Renal pelvis (tissue), 4 donors: ENCODE measurements around the gene NDUFB10. TPM values are rescaled to one million over a fixed set of nuclear protein-coding genes. Genes with fewer than 3 reads are reported as not detected.

Experiments
- DNase-seq: peaks from one replicate; pipeline ENCODE4 v3.0.0-alpha.2; 2013
- polyA plus RNA-seq, 3 donors: library from polyadenylated mRNA; unstranded; fragments of 120-200 nt; gene quantifications; one replicate each; pipeline ENCODE4 v1.2.1, GENCODE V29; 2013; ENCODE audit not compliant: insufficient read length in 3 of 3

NDUFB10 gene
- polyA plus RNA-seq, 3 donors, result 124 to 158 (median 132) TPM

- DNase-seq, result no peak
Observed at GRCh38 chr16:1979271-1980029, 20.1 kb downstream of the NDUFB10 start.

GRCh38 chr16:1980030-1980769 is 20.9 kb downstream of the NDUFB10 start:
- DNase-seq, result no peak

GRCh38 chr16:1980770-1981087 is 21.4 kb downstream of the NDUFB10 start:
- DNase-seq, result no peak

- DNase-seq, result no peak
Observed at GRCh38 chr16:1981398-1981836, 22.1 kb downstream of the NDUFB10 start, which contains the start of gene NOXO1. NOXO1 (minus strand) TSS chr16:1981469; CDS start chr16:1981179, 290 bp downstream.

- DNase-seq, result no peak
Observed at GRCh38 chr16:1982013-1982433, 22.7 kb downstream of the NDUFB10 start.

GRCh38 chr16:1982991-1983543 is 23.7 kb downstream of the NDUFB10 start:
- no peak for DNase-seq

- peak; percentile 90 for DNase-seq
Observed at GRCh38 chr16:1983544-1984346, 24.4 kb downstream of the NDUFB10 start, which contains the start of gene GFER. GFER (plus strand) TSS chr16:1984193; CDS start chr16:1984219, 26 bp downstream.

GRCh38 chr16:1984347-1985225 is 25.2 kb downstream of the NDUFB10 start:
- no peak for DNase-seq

GRCh38 chr16:1985466-1986150 is 26.3 kb downstream of the NDUFB10 start:
- no peak for DNase-seq

GRCh38 chr16:1987198-1987597 is 27.9 kb downstream of the NDUFB10 start:
- DNase-seq, result no peak

- no peak for DNase-seq
Observed at GRCh38 chr16:1989209-1990100, 30.1 kb downstream of the NDUFB10 start, which contains the start of gene SYNGR3. SYNGR3 (plus strand) TSS chr16:1989970; CDS start chr16:1990103, 133 bp downstream.

GRCh38 chr16:1990101-1990350 is 30.7 kb downstream of the NDUFB10 start:
- DNase-seq, result no peak

GRCh38 chr16:1990351-1991134 is 31.2 kb downstream of the NDUFB10 start:
- DNase-seq, result no peak

- DNase-seq, result no peak
Observed at GRCh38 chr16:1991135-1991551, 31.8 kb downstream of the NDUFB10 start.

GRCh38 chr16:1991588-1991947 is 32.2 kb downstream of the NDUFB10 start:
- DNase-seq, result no peak

- peak; percentile 87 for DNase-seq
Observed at GRCh38 chr16:1991948-1992703, 32.8 kb downstream of the NDUFB10 start.

GRCh38 chr16:1992704-1993317 is 33.5 kb downstream of the NDUFB10 start:
- no peak for DNase-seq
